HG03103 (cell line): Measurements from ENCODE around the gene SNRNP48.

Experiments used
- ATAC-seq: cut with Tn5 transposase; IDR thresholded peaks from one replicate; pipeline ENCODE4 v1.9.1; 2021; ENCODE audit warnings: low read depth; ENCODE audit not compliant: unreplicated experiment

The SNRNP48 gene

GRCh38 chr6:7590918-7591302 is 912 bp downstream of the SNRNP48 start:
- no peak for ATAC-seq

- no peak for ATAC-seq
Observed at GRCh38 chr6:7591770-7592169, 1.8 kb downstream of the SNRNP48 start.

GRCh38 chr6:7593229-7593628 is 3.2 kb downstream of the SNRNP48 start:
- no peak for ATAC-seq

GRCh38 chr6:7594579-7595125 is 4.7 kb downstream of the SNRNP48 start:
- ATAC-seq = no peak

- ATAC-seq = no peak
Observed at GRCh38 chr6:7604003-7604402, 14.0 kb downstream of the SNRNP48 start.

- ATAC-seq = no peak
Observed at GRCh38 chr6:7604506-7604905, 14.5 kb downstream of the SNRNP48 start.

GRCh38 chr6:7615611-7616383 is 25.8 kb downstream of the SNRNP48 start:
- no peak for ATAC-seq

GRCh38 chr6:7617801-7618764 is 28.1 kb downstream of the SNRNP48 start:
- ATAC-seq = peak; percentile 65

GRCh38 chr6:7621761-7622160 is 31.8 kb downstream of the SNRNP48 start:
- no peak for ATAC-seq

GRCh38 chr6:7624796-7625710 is 35.1 kb downstream of the SNRNP48 start:
- no peak for ATAC-seq

GRCh38 chr6:7628479-7628878 is 38.5 kb downstream of the SNRNP48 start:
- ATAC-seq = no peak

- no peak for ATAC-seq
Observed at GRCh38 chr6:7628909-7629308, 38.9 kb downstream of the SNRNP48 start.

- no peak for ATAC-seq
Observed at GRCh38 chr6:7629321-7629720, 39.3 kb downstream of the SNRNP48 start.

GRCh38 chr6:7630792-7631191 is 40.8 kb downstream of the SNRNP48 start:
- ATAC-seq = no peak

- ATAC-seq = no peak
Observed at GRCh38 chr6:7631466-7631865, 41.5 kb downstream of the SNRNP48 start.

- ATAC-seq = no peak
Observed at GRCh38 chr6:7632501-7633290, 42.7 kb downstream of the SNRNP48 start.

GRCh38 chr6:7633361-7633760 is 43.4 kb downstream of the SNRNP48 start:
- no peak for ATAC-seq

- no peak for ATAC-seq
Observed at GRCh38 chr6:7636151-7636550, 46.2 kb downstream of the SNRNP48 start.

- ATAC-seq = no peak
Observed at GRCh38 chr6:7637533-7637932, 47.5 kb downstream of the SNRNP48 start.
